Activated naive CD4-positive, alpha-beta T cell treated with anti-CD3 and anti-CD28 coated beads, Interleukin-2, amount 10 ng/mL, durations not matched to agents 7 days and 5 days (primary cell): Measurements from ENCODE around the gene RAB4A.

Experiments
- CTCF ChIA-PET: fragments of 350-600 bp; sonication (Branson Sonifier 250); formaldehyde crosslinking; loops from one replicate; lab custom pipeline; 2021; ENCODE audit warnings: antibody characterized with exemption; lab: Charles Lee
- DNase-seq: peaks from one replicate; pipeline ENCODE4 v3.0.0-alpha.2; 2020
- H3K27ac Mint-ChIP-seq: one replicate; pipeline ENCODE4 v1.8.0; 2021; ENCODE audit warnings: mild to moderate bottlenecking, moderate library complexity, mixed read lengths
- H3K27me3 Mint-ChIP-seq: one replicate; pipeline ENCODE4 v1.8.0; 2021; ENCODE audit warnings: mild to moderate bottlenecking, mixed read lengths
- H3K36me3 Mint-ChIP-seq: one replicate; pipeline ENCODE4 v1.8.0; 2021; ENCODE audit warnings: mixed read lengths
- H3K4me1 Mint-ChIP-seq: one replicate; pipeline ENCODE4 v1.8.0; 2021; ENCODE audit warnings: mixed read lengths
- H3K4me3 Mint-ChIP-seq: one replicate; pipeline ENCODE4 v1.8.0; 2021; ENCODE audit warnings: mild to moderate bottlenecking, moderate library complexity, mixed read lengths
- H3K9me3 Mint-ChIP-seq: one replicate; pipeline ENCODE4 v1.8.0; 2021; ENCODE audit warnings: mixed read lengths

RAB4A gene

DNA sequence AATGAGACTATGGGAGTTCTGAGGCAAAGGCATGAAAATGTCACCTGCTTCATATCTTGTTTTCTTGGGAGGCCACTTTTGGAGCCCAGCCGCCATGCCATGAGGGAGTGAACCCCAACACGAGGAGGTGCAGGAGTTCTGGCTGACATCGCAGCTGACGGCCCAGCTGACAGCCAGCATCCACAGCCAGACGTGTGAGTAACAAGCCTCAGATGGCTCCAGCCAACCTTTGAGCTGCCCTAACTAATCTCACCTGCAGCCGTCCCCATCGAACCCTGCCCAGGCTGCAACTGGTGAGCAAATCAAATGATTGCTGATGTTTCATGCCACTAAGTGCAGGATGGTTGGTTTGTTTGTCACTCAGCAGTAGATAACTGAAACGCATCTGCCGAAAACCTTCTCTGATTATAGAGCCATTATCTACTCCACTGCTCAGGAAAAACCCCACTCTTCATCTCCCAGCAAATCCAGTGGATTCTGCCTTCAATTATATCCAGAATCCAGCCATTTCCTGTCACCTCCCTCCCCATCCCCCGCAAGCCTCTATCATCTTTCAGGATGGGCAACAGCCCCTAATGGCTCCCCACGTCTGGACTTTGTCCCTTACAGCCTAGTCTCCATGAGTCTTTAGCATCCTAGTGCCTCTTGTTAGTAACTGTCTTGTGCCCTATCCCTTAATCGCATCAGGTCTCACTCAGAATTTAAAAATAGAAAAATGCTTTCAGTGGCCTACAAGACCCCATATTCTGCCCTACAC lies 18.5 kb upstream of the RAB4A start:
- peaks cover 53% of the 10 kb centered on the region for H3K4me1 Mint-ChIP-seq
- peak overlapping the region; percentile 73 for H3K4me3 Mint-ChIP-seq
- CTCF ChIA-PET, result no interaction called here

DNA sequence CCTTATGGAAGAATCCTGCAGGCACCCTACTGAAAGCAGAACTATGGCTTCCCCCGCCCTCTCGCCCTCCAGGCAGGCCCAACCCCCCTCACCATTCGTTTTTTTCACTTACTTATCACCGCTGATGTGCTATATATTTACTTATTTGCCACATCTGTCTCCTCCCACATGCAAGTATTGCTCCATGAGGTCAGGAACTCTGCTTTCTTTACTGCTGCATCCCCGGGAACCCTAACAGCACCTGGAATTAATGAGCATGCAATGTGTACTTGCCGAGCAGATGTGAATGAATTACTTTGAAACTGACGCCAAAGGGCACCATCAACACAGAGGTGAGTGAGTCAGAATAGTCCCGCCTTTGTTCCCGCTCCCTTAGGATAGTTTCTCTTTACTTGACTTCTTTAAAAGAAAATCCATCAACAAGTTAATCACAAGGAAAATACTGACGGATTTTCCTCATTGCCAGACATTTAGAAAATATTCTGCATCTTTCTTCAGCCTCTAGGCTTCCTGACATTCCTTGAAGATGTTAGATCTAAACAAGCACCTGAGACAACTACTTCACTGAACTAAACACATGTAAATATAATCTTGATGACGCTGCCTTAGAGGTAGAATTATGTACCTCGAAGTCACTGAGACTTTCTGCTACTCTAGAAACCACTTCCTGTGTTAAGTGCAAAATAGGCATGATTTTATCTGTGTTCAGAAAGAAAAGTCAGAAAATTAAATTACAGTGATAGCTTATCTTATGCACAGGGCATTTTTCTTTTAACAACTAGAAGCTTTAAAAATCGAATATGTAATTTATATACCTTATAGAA lies 17.5 kb upstream of the RAB4A start:
- peak; percentile 43 for DNase-seq
- Mint-ChIP-seq H3K27ac (peak overlapping the region; percentile 98), H3K9me3 (no peaks in the 10 kb centered on the region), H3K36me3 (no peaks in the 10 kb centered on the region), H3K4me3 (peak overlapping the region; percentile 73), H3K27me3 (peaks cover 4% of the 10 kb centered on the region), H3K4me1 (peaks cover 60% of the 10 kb centered on the region)
- CTCF ChIA-PET, result interaction anchor here (0.8 to 9.9 kb wide), 6 partner anchors 25 to 1056 kb away, joined by 4 to 152 read pairs (median 27); no protein-coding TSS in a partner anchor

More for the DNA sequence above, 18.5 kb upstream of the RAB4A start:
- H3K27ac Mint-ChIP-seq, result peak overlapping the region; percentile 98
- no peak for DNase-seq
- H3K36me3 Mint-ChIP-seq, result no peaks in the 10 kb centered on the region
- peaks cover 3% of the 10 kb centered on the region for H3K27me3 Mint-ChIP-seq
- no peaks in the 10 kb centered on the region for H3K9me3 Mint-ChIP-seq

GRCh38 chr1:229254910-229255541 lies 15.9 kb upstream of the RAB4A start:
- Mint-ChIP-seq H3K4me1 (peaks cover 57% of the 10 kb centered on the region), H3K4me3 (peak overlapping the region; percentile 48), H3K27me3 (peaks cover 4% of the 10 kb centered on the region), H3K36me3 (no peaks in the 10 kb centered on the region), H3K27ac (peak overlapping the region; percentile 85), H3K9me3 (no peaks in the 10 kb centered on the region)
- CTCF ChIA-PET, result interaction anchor here (0.7 to 9.9 kb wide), 28 partner anchors 9 to 1054 kb away, joined by 3 to 152 read pairs (median 4); partner anchors contain the start of gene RHOU
- DNase-seq, result peak; percentile 57

DNA sequence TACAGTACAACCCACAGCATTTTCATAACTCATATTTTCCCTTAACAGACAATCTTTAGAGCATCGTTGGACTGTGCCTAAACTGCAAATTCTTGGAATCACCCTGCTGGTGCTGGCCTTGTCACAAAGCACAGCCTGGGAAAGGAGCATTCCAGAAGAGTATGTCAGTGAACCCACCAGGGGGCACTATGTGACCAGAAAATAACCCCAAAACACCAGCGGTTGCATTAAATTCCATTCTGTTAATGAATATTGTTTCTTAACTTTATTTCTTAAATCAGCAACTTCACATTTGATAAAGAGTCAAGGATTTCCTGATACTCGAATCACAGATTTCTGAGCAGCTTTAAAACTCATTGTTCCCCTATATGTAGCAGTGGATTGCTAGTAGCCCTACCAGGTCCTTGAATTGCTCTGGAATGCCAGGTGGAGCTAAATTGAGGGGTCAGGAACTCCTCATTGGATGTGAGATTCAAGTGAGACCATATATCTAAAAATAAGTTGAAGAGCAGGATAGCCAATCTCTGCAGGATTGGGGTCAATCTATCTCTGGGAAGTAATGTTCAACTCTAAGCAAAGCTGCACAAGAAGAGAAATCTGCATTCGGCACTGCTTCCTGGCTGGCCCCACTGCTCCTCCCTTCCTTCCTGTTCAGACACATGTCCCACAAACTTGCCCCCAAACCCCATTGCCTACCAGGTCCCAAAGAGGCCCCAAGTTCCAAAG lies 12.7 kb upstream of the RAB4A start:
- Mint-ChIP-seq H3K27me3 (peaks cover 5% of the 10 kb centered on the region), H3K4me1 (peaks cover 32% of the 10 kb centered on the region), H3K4me3 (peak overlapping the region; percentile 43), H3K27ac (peak overlapping the region; percentile 76), H3K9me3 (no peaks in the 10 kb centered on the region), H3K36me3 (no peaks in the 10 kb centered on the region)
- peak; percentile 76 for DNase-seq
- CTCF ChIA-PET, result interaction anchor here (0.6 to 9.9 kb wide), 20 partner anchors 13 to 738 kb away, joined by 3 to 152 read pairs (median 4); partner anchors contain the start of genes NUP133 and RAB4A

GRCh38 chr1:229258757-229259060 lies 12.2 kb upstream of the RAB4A start:
- CTCF ChIA-PET, result interaction anchor here (0.6 to 9.9 kb wide), 21 partner anchors 13 to 737 kb away, joined by 3 to 152 read pairs (median 4); partner anchors contain the start of genes NUP133 and RAB4A
- DNase-seq, result no peak
- peak overlapping the region; percentile 76 for H3K27ac Mint-ChIP-seq
- peak overlapping the region; percentile 43 for H3K4me3 Mint-ChIP-seq
- H3K27me3 Mint-ChIP-seq, result peaks cover 8% of the 10 kb centered on the region
- H3K9me3 Mint-ChIP-seq, result no peaks in the 10 kb centered on the region
- H3K4me1 Mint-ChIP-seq, result peaks cover 27% of the 10 kb centered on the region
- no peaks in the 10 kb centered on the region for H3K36me3 Mint-ChIP-seq

DNA sequence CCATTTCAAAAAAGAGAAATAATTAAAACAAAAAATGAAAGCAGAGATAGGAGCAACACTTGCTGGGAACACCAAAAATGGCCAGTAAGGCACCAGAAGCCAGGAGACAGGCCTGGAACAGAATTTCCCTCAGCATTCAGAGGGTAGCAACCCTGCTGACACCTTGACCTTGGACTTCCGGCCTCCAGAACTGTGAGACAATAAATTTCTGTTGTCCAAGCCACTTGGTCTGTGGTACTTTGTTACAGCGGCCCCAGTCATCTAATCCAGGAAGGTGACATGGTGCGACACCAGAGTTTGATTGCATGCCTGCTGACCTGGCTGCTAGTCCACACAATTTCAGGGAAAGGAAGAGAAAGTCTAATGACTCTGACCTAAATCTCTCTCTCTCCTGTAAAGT lies 10.6 kb upstream of the RAB4A start:
- no peak overlapping the region for H3K4me3 Mint-ChIP-seq
- H3K9me3 Mint-ChIP-seq, result no peaks in the 10 kb centered on the region
- H3K36me3 Mint-ChIP-seq, result no peaks in the 10 kb centered on the region
- no peak for DNase-seq
- H3K4me1 Mint-ChIP-seq, result peaks cover 18% of the 10 kb centered on the region
- CTCF ChIA-PET, result interaction anchor here (1.3 to 9.9 kb wide), 2 partner anchors 223 to 254 kb away, joined by 3 to 152 read pairs; no protein-coding TSS in a partner anchor
- peaks cover 15% of the 10 kb centered on the region for H3K27me3 Mint-ChIP-seq
- no peak overlapping the region for H3K27ac Mint-ChIP-seq

DNA sequence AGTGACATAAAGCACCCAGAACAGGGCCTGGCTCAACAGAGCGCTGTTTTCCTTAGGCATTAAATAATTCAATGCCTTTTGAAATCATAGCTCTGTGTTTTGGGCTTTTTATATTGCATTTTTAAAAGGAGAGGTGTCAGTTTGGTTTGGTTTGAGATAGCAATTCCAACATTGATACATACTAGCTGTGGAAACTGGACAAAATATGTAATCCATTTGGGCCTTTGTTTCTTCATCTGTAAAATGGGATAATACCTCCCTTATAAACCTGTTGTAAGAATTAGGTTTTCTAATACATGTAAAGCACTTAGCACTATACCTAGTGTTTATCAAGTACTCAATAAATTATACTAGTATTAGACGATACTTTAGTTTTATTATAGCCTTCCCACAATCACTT lies 8.7 kb upstream of the RAB4A start:
- peaks cover 16% of the 10 kb centered on the region for H3K27me3 Mint-ChIP-seq
- peaks cover 3% of the 10 kb centered on the region for H3K36me3 Mint-ChIP-seq
- DNase-seq, result no peak
- peaks cover 20% of the 10 kb centered on the region for H3K4me1 Mint-ChIP-seq
- peaks cover 6% of the 10 kb centered on the region for H3K9me3 Mint-ChIP-seq
- CTCF ChIA-PET, result interaction anchor here (0.7 to 9.9 kb wide), 3 partner anchors 190 to 304 kb away, joined by 3 to 152 read pairs (median 4); no protein-coding TSS in a partner anchor
- no peak overlapping the region for H3K4me3 Mint-ChIP-seq
- H3K27ac Mint-ChIP-seq, result no peak overlapping the region

GRCh38 chr1:229263254-229263653 lies 7.7 kb upstream of the RAB4A start:
- H3K27ac Mint-ChIP-seq, result no peak overlapping the region
- CTCF ChIA-PET, result interaction anchor here (1.5 to 9.9 kb wide), 2 partner anchors 189 to 220 kb away, joined by 4 to 152 read pairs; no protein-coding TSS in a partner anchor
- H3K36me3 Mint-ChIP-seq, result peaks cover 3% of the 10 kb centered on the region

DNA sequence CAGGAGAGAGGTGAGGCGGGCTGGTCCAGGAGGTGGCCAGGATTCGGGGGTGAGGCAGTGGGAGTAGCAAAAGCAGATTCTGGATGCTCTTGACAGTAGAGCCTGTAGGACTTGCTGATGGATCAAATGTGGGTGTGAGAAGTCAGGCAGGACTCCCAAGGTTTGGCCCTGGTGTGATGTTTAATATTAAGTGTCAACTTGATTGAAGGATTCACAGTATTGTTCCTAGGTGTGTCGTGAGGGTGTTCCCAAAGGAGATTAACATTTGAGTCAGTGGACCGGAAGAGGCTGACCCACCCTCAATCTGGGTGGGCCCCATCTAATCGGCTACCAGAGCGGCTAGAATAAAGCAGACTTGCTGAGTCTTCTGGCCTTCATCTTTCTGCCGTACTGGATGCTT lies 6.8 kb upstream of the RAB4A start:
- CTCF ChIA-PET, result no interaction called here
- Mint-ChIP-seq H3K36me3 (peaks cover 3% of the 10 kb centered on the region), H3K9me3 (peaks cover 7% of the 10 kb centered on the region), H3K27me3 (peaks cover 13% of the 10 kb centered on the region), H3K27ac (no peak overlapping the region), H3K4me1 (peaks cover 6% of the 10 kb centered on the region), H3K4me3 (no peak overlapping the region)
- DNase-seq, result no peak

More at GRCh38 chr1:229263254-229263653, 7.7 kb upstream of the RAB4A start:
- Mint-ChIP-seq H3K27me3 (peaks cover 13% of the 10 kb centered on the region), H3K4me3 (no peak overlapping the region), H3K9me3 (peaks cover 7% of the 10 kb centered on the region), H3K4me1 (peaks cover 14% of the 10 kb centered on the region)
- DNase-seq, result no peak

DNA sequence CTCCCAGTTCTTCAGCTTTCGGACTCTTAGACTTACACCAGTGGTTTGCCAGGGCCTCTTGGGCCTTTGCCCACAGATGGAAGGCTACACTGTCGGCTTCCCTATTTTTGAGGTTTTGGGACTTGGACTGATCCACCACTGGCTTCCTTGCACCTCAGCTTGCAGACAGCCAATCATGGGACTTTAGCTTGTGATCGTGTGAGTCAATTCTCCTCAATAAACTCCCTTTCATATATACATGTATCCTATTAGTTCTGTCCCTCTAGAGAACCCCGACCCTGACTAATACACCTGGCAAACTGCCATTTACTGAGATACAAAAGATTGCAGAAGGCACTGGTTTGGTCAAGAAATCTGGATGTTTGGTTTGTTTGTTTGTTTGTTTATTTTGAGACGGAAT lies 6.4 kb upstream of the RAB4A start:
- no peak overlapping the region for H3K4me3 Mint-ChIP-seq
- H3K36me3 Mint-ChIP-seq, result peaks cover 3% of the 10 kb centered on the region
- H3K27ac Mint-ChIP-seq, result no peak overlapping the region
- no peak for DNase-seq
- H3K9me3 Mint-ChIP-seq, result peaks cover 7% of the 10 kb centered on the region
- peaks cover 13% of the 10 kb centered on the region for H3K27me3 Mint-ChIP-seq
- H3K4me1 Mint-ChIP-seq, result peaks cover 6% of the 10 kb centered on the region
- CTCF ChIA-PET, result interaction anchor here (1.5 kb wide), 1 partner anchor 218 kb away, joined by 7 read pairs; no protein-coding TSS in a partner anchor

GRCh38 chr1:229266274-229266673 lies 4.6 kb upstream of the RAB4A start:
- Mint-ChIP-seq H3K27ac (no peak overlapping the region), H3K9me3 (peaks cover 7% of the 10 kb centered on the region), H3K36me3 (peaks cover 3% of the 10 kb centered on the region), H3K27me3 (peaks cover 17% of the 10 kb centered on the region), H3K4me1 (peaks cover 8% of the 10 kb centered on the region), H3K4me3 (no peak overlapping the region)
- no peak for DNase-seq
- CTCF ChIA-PET, result no interaction called here

DNA sequence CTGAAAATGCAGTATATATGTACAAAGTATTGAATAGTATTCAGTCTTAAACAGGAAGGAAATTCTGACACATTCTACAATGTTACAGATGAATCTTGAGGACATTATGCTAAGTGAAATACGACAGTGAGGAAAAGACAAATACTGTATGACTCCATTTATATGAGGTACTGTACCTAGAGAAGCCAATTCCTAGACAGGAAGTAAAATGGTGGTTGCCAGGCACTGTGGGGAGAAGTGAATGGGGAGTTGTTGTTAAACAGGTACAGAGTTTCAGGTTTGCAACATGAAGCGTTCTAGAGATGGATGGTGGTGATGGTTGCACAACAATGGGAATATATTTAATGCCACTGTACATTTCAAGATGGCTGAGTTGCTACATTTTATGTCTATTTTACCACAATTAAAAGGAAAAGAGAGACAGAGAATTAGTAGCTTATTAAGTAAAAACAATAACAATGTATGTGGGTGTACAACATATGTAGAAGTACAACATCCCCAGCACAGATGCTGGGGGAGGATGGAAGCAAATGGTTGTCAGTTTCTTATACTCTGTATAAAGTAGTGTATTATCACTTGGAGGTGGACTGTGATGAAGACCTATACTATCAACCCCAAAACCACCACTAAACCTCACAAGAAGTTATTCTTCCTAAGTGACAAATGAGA lies 3.9 kb upstream of the RAB4A start:
- Mint-ChIP-seq H3K4me3 (no peak overlapping the region), H3K36me3 (peaks cover 8% of the 10 kb centered on the region), H3K9me3 (peaks cover 7% of the 10 kb centered on the region), H3K4me1 (peaks cover 14% of the 10 kb centered on the region), H3K27ac (no peak overlapping the region), H3K27me3 (peaks cover 20% of the 10 kb centered on the region)
- no peak for DNase-seq
- CTCF ChIA-PET, result interaction anchor here (0.6 kb wide), 1 partner anchor 192 kb away, joined by 3 read pairs; no protein-coding TSS in a partner anchor

- Mint-ChIP-seq H3K36me3 (peaks cover 15% of the 10 kb centered on the region), H3K4me3 (no peak overlapping the region), H3K27me3 (peaks cover 17% of the 10 kb centered on the region), H3K9me3 (peaks cover 7% of the 10 kb centered on the region), H3K27ac (no peak overlapping the region), H3K4me1 (peaks cover 27% of the 10 kb centered on the region)
- DNase-seq, result no peak
- CTCF ChIA-PET, result no interaction called here
These were observed 2.4 kb upstream of the RAB4A start for GRCh38 chr1:229268505-229268904.
